ENCODE results near the gene OCA2.
A peak's percentile ranks its signal among the peaks of the same experiment; 100 is the strongest.

Gene OCA2

GRCh38 chr15:28081594-28081993 is 17.5 kb downstream of the OCA2 start:
- in situ Hi-C loops (cut with HindIII; ENCODE audit: low sequenced_read_pairs): no loop called here
- TF ChIP-seq CTCF (IDR thresholded peaks at IDR 0.05; ENCODE audit: low read depth, low read length): no peak
- H3K4me3 ChIP-seq (ENCODE audit: low read depth, low read length): no peak overlapping the region

GRCh38 chr15:28080386-28080785 is 18.7 kb downstream of the OCA2 start:
- no peak overlapping the region for H3K4me3 ChIP-seq (ENCODE audit: low read depth, low read length)
- DNase-seq (ENCODE audit: low read depth, low spot score): no peak
- peak; percentile 3 for TF ChIP-seq CTCF (IDR thresholded peaks at IDR 0.05; ENCODE audit: low read depth, low read length)
- in situ Hi-C loops (cut with HindIII; ENCODE audit: low sequenced_read_pairs): no loop called here

More at GRCh38 chr15:28081594-28081993, 17.5 kb downstream of the OCA2 start:
- no peak for DNase-seq (ENCODE audit: low read depth, low spot score)

- TF ChIP-seq CTCF (IDR thresholded peaks at IDR 0.05; ENCODE audit: low read depth, low read length): no peak
- no peak overlapping the region for H3K4me3 ChIP-seq (ENCODE audit: low read depth, low read length)
- DNase-seq (ENCODE audit: low read depth, low spot score): no peak
- in situ Hi-C loops (cut with HindIII; ENCODE audit: low sequenced_read_pairs): no loop called here
Observed at GRCh38 chr15:28079313-28079969, 19.7 kb downstream of the OCA2 start.

GRCh38 chr15:28078191-28078719 is 20.9 kb downstream of the OCA2 start:
- in situ Hi-C loops (cut with HindIII; ENCODE audit: low sequenced_read_pairs): no loop called here
- TF ChIP-seq CTCF (IDR thresholded peaks at IDR 0.05; ENCODE audit: low read depth, low read length): no peak
- DNase-seq (ENCODE audit: low read depth, low spot score): no peak
- no peak overlapping the region for H3K4me3 ChIP-seq (ENCODE audit: low read depth, low read length)

- in situ Hi-C loops (cut with HindIII; ENCODE audit: low sequenced_read_pairs): no loop called here
- TF ChIP-seq CTCF (IDR thresholded peaks at IDR 0.05; ENCODE audit: low read depth, low read length): no peak
Observed at GRCh38 chr15:28075573-28075972, 23.5 kb downstream of the OCA2 start.

GRCh38 chr15:28068930-28069329 is 30.2 kb downstream of the OCA2 start:
- in situ Hi-C loops (cut with HindIII; ENCODE audit: low sequenced_read_pairs): no loop called here
- DNase-seq (ENCODE audit: low read depth, low spot score): no peak

More at GRCh38 chr15:28075573-28075972, 23.5 kb downstream of the OCA2 start:
- no peak for DNase-seq (ENCODE audit: low read depth, low spot score)
- H3K4me3 ChIP-seq (ENCODE audit: low read depth, low read length): no peak overlapping the region

More at GRCh38 chr15:28068930-28069329, 30.2 kb downstream of the OCA2 start:
- H3K4me3 ChIP-seq (ENCODE audit: low read depth, low read length): no peak overlapping the region
- TF ChIP-seq CTCF (IDR thresholded peaks at IDR 0.05; ENCODE audit: low read depth, low read length): no peak
